Activated CD4-positive, alpha-beta memory T cell treated with anti-CD3 and anti-CD28 coated beads, Interleukin-2, amount 10 ng/mL, durations not matched to agents 7 days and 5 days (primary cell): ENCODE data around the gene MYO5C. TPM values are rescaled to one million over a fixed set of nuclear protein-coding genes. Genes with fewer than 3 reads are reported as not detected.
"Not testable (repeated sequence)": the region's sequence is repeated elsewhere in the genome, so short reads cannot be mapped to it uniquely, and the experiment has no call there.

Source experiments
- CTCF ChIA-PET: fragments of 350-600 bp; sonication (Branson Sonifier 250); formaldehyde crosslinking; loops from one replicate; lab custom pipeline; 2021; ENCODE audit warnings: antibody characterized with exemption, inconsistent platforms; lab: Charles Lee
- POLR2A ChIA-PET: fragments of 350-600 bp; sonication (Branson Sonifier 250); formaldehyde crosslinking; loops from one replicate; lab custom pipeline; 2021; ENCODE audit warnings: antibody characterized with exemption; lab: Charles Lee
- DNase-seq: peaks from one replicate; pipeline ENCODE4 v3.0.0-alpha.2; 2020
- H3K27ac Mint-ChIP-seq: one replicate; pipeline ENCODE4 v1.8.0; 2021; ENCODE audit warnings: mild to moderate bottlenecking, mixed read lengths
- H3K27me3 Mint-ChIP-seq: one replicate; pipeline ENCODE4 v1.8.0; 2021; ENCODE audit warnings: mixed read lengths
- H3K36me3 Mint-ChIP-seq: one replicate; pipeline ENCODE4 v1.8.0; 2021; ENCODE audit warnings: low read depth, mixed read lengths
- H3K4me1 Mint-ChIP-seq: one replicate; pipeline ENCODE4 v1.8.0; 2021; ENCODE audit warnings: mixed read lengths
- H3K4me3 Mint-ChIP-seq: one replicate; pipeline ENCODE4 v1.8.0; 2021; ENCODE audit warnings: mild to moderate bottlenecking, mixed read lengths
- H3K9me3 Mint-ChIP-seq: one replicate; pipeline ENCODE4 v1.8.0; 2021; ENCODE audit warnings: mixed read lengths
- total RNA-seq, 2 experiments: library from RNA; stranded (reverse); gene quantifications; one replicate each; pipeline ENCODE4 v1.2.3, GENCODE V29; 2021

The MYO5C gene
- total RNA-seq, 2 experiments from 2014 or later = 1.3 to 1.4 TPM

DNA sequence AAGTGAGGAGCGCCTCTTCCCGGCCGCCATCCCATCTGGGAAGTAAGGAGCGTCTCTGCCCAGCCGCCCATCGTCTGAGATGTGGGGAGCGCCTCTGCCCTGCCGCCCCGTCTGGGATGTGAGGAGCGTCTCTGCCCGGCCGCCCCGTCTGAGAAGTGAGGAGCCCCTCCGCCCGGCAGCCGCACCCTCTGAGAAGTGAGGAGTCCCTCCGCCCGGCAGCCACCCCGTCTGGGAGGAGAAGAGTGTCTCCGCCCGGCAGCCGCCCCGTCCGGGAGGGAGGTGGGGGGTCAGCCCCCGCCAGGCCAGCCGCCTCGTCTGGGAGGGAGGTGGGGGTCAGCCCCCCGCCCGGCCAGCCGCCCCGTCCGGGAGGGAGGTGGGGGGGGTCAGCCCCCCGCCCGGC, 9.7 kb downstream of the MYO5C start:
- H3K27me3 Mint-ChIP-seq, DNase-seq, CTCF ChIA-PET, H3K36me3 Mint-ChIP-seq, H3K9me3 Mint-ChIP-seq, POLR2A ChIA-PET, H3K4me3 Mint-ChIP-seq, H3K27ac Mint-ChIP-seq: not testable (repeated sequence)
- peaks cover 23% of the 10 kb centered on the region for H3K4me1 Mint-ChIP-seq

DNA sequence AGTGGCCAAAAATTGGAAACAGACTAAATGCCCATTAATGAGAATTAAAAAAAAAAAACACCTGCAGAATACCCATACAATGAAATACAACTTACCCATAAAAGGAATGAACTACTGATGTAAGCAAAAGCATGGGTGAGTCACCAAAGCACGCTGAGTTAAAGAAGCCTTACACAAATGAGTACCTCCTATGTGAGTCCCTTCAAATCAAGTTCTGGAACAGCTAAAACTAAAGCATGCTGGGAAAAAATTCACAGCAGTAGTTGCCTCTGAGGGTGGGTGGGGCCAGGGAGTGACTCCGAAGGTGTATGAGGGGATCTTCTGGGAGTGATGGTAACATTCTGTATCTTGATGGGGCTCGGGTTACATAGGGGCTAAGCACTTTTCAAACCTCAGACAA, 11.4 kb downstream of the MYO5C start:
- no peaks in the 10 kb centered on the region for H3K27me3 Mint-ChIP-seq
- H3K36me3 Mint-ChIP-seq = no peaks in the 10 kb centered on the region
- H3K27ac Mint-ChIP-seq = no peak overlapping the region
- no peak for DNase-seq
- H3K4me1 Mint-ChIP-seq = peaks cover 6% of the 10 kb centered on the region
- H3K9me3 Mint-ChIP-seq = no peaks in the 10 kb centered on the region
- CTCF ChIA-PET = no interaction called here
- H3K4me3 Mint-ChIP-seq = no peak overlapping the region
- POLR2A ChIA-PET = no interaction called here

DNA sequence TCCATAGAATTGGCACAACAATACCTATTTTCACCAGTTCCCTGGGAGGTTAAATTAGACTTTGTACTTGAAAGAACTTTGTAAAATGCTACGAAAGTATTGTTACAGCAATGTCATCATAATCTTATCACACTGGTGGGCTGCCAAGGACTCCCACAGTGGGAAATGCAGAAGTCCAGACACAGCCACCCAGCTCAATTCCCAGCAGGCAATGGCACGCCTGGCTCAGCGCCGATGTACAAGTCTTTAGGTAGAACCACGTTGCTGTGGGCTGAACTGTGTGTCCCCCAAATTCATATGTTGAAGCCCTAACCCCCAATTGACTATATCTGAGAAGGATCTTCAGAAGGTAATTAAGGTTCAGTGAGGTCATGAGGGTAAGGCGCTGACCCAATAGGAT, 12.3 kb downstream of the MYO5C start:
- DNase-seq = no peak
- Mint-ChIP-seq H3K27me3 (no peaks in the 10 kb centered on the region), H3K27ac (no peak overlapping the region), H3K4me1 (peaks cover 4% of the 10 kb centered on the region), H3K36me3 (no peaks in the 10 kb centered on the region), H3K4me3 (no peak overlapping the region), H3K9me3 (no peaks in the 10 kb centered on the region)
- ChIA-PET CTCF (no interaction called here), POLR2A (no interaction called here)

GRCh38 chr15:52282418-52282817, 13.2 kb downstream of the MYO5C start:
- CTCF ChIA-PET = no interaction called here
- peaks cover 4% of the 10 kb centered on the region for H3K4me1 Mint-ChIP-seq

DNA sequence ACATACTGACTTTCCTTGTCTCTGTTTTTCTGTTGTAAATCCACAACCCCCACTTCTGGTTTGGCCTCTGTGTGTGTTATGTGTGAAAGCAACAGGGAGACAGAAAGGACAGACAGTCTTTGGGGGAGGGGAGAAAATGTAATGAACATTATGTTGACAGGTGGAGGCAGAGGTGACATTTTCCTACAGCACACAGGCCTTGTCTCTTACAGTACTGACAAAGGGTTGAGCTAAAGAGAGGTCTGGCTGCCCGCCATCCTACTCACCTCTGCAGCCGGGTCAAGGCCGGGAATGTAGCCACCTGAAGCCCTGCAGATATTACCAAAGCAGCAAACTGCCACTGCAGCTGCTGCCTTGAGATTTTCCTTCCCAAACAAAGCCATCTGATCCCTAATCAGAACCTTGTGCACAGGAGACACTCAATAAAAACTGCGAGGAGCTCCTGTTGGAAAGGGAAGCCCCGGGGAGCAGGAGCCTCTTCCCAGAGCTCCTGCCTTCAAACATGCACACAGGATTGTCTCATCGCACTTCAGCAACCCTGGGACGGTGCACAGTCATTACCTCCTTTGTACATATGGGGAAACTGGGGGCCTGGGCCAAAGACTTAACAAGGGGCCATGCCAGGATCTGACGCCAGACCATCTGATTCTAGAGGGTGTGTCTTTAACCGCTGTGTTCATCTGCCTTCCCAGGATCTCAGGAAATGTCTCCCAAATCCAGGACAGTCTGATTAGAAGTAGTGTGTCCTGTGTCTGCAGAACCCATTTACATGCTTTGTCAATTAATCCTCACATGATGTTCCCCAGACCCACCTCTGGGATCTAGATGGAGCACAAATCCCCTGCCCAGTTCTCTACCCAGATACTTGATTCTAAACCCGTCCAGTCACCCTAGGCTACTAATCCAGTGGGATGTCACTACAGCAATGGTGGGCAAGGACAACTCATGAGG, 14.2 kb downstream of the MYO5C start:
- ChIA-PET CTCF (interaction anchor here (0.5 to 1.6 kb wide), 2 partner anchors 20 to 25 kb away, joined by 3 read pairs; no protein-coding TSS in a partner anchor), POLR2A (interaction anchor here (0.7 to 1.1 kb wide), 2 partner anchors 14 to 283 kb away, joined by 3 read pairs; no protein-coding TSS in a partner anchor)
- DNase-seq = no peak
- no peaks in the 10 kb centered on the region for H3K27me3 Mint-ChIP-seq
- no peak overlapping the region for H3K27ac Mint-ChIP-seq
- H3K36me3 Mint-ChIP-seq = no peaks in the 10 kb centered on the region
- no peaks in the 10 kb centered on the region for H3K9me3 Mint-ChIP-seq
- peaks cover 4% of the 10 kb centered on the region for H3K4me1 Mint-ChIP-seq
- no peak overlapping the region for H3K4me3 Mint-ChIP-seq

More at GRCh38 chr15:52282418-52282817, 13.2 kb downstream of the MYO5C start:
- Mint-ChIP-seq H3K36me3 (no peaks in the 10 kb centered on the region), H3K27ac (no peak overlapping the region), H3K9me3 (no peaks in the 10 kb centered on the region), H3K27me3 (no peaks in the 10 kb centered on the region), H3K4me3 (no peak overlapping the region)
- DNase-seq = no peak
- POLR2A ChIA-PET = interaction anchor here (0.7 kb wide), 1 partner anchor 13 kb away, joined by 3 read pairs; no protein-coding TSS in a partner anchor

DNA sequence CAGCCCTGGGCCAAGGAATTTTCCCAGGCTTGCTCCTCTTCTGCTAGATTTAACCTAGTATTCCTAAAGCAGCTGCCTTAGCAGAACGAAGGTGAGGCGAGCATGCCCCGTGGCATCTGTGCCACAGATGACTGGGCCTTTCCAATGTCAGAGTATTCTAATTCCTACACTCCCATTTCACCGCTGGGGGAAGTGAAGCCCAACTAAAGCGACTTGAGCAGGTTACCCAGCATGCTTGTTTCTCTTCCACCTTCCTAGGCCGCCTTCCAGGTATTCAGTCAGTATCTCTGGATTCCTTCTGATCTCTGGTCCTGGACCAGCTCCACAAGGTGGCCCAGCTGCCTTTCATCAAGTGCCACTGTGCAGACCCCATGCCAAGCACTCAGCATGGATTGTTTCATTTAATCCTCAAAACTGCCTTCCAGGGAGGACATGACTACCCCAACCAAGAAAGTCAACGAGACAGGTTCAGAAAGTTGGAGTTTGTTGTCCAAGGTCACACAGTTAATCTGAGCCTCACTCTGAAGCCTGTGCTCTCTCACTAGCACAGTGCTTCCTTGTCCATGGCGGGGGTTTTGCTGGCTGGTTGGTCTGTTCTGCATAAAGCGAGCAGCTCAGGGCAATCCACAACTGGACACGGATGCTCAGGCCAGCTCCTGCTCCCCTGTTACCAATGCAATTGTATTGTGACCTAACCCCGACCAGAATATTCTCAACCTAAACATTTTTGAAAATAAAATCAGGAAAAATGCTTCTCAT, 15.1 kb downstream of the MYO5C start:
- peaks cover 4% of the 10 kb centered on the region for H3K4me1 Mint-ChIP-seq
- no peak for DNase-seq
- H3K4me3 Mint-ChIP-seq = no peak overlapping the region
- CTCF ChIA-PET = interaction anchor here (1.6 kb wide), 1 partner anchor 19 kb away, joined by 3 read pairs; no protein-coding TSS in a partner anchor
- no peaks in the 10 kb centered on the region for H3K9me3 Mint-ChIP-seq
- POLR2A ChIA-PET = interaction anchor here (1.1 kb wide), 1 partner anchor 284 kb away, joined by 3 read pairs; no protein-coding TSS in a partner anchor
- H3K27me3 Mint-ChIP-seq = peaks cover 3% of the 10 kb centered on the region
- H3K27ac Mint-ChIP-seq = no peak overlapping the region
- no peaks in the 10 kb centered on the region for H3K36me3 Mint-ChIP-seq

- H3K4me1 Mint-ChIP-seq = no peaks in the 10 kb centered on the region
- H3K4me3 Mint-ChIP-seq = no peak overlapping the region
- H3K27ac Mint-ChIP-seq = no peak overlapping the region
These were observed 16.8 kb downstream of the MYO5C start for GRCh38 chr15:52278636-52279367.

DNA sequence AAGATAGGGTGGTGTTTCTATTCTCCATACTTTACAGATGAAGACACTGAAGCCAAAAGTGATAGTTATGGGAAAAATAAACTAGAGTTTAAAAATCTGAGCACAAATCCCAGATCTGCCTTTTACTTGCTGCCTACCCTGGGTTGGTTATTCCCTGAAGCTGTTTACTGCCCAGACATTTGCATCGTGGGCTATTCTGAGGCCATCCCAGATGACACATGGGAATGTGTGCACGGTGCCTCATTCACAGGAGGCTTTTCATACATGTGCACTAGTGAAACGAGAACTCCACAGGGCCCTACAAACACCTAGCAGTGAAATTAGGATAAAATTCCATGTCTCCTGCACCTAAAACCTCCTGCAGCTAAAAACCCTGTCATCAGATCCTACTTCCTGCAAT, 17.5 kb downstream of the MYO5C start:
- H3K9me3 Mint-ChIP-seq = no peaks in the 10 kb centered on the region
- H3K4me3 Mint-ChIP-seq = no peak overlapping the region
- H3K36me3 Mint-ChIP-seq = no peaks in the 10 kb centered on the region
- H3K27me3 Mint-ChIP-seq = peaks cover 12% of the 10 kb centered on the region
- ChIA-PET POLR2A (no interaction called here), CTCF (no interaction called here)
- H3K4me1 Mint-ChIP-seq = no peaks in the 10 kb centered on the region
- DNase-seq = no peak
- no peak overlapping the region for H3K27ac Mint-ChIP-seq

More at GRCh38 chr15:52278636-52279367, 16.8 kb downstream of the MYO5C start:
- ChIA-PET POLR2A (interaction anchor here (1.1 kb wide), 1 partner anchor 17 kb away, joined by 3 read pairs; the partner anchor contains the start of gene MYO5C), CTCF (no interaction called here)
- DNase-seq = no peak
- H3K36me3 Mint-ChIP-seq = no peaks in the 10 kb centered on the region
- peaks cover 9% of the 10 kb centered on the region for H3K27me3 Mint-ChIP-seq
- H3K9me3 Mint-ChIP-seq = no peaks in the 10 kb centered on the region

DNA sequence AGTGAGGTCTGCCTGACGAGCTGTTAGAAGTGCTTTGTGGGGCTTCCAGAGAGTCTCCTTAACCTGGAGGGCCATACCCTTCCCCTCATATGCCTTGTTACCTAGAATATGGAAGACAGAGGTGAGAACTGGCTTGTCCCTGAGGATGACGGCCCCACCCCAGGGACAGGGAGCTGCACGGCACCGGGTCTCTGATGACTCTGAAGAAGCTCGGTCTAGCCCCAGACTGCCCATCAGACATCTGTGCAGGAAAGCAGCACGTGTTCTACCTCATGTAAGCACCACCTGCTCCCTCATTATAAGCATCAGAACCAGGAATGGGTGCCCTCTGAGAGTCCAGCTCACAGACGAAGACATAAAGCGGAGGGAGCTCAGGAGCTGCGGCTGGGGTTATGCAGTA, 18.0 kb downstream of the MYO5C start:
- Mint-ChIP-seq H3K9me3 (no peaks in the 10 kb centered on the region), H3K4me3 (no peak overlapping the region), H3K4me1 (no peaks in the 10 kb centered on the region), H3K27me3 (peaks cover 13% of the 10 kb centered on the region), H3K36me3 (no peaks in the 10 kb centered on the region), H3K27ac (no peak overlapping the region)
- no peak for DNase-seq
- ChIA-PET CTCF (no interaction called here), POLR2A (no interaction called here)

DNA sequence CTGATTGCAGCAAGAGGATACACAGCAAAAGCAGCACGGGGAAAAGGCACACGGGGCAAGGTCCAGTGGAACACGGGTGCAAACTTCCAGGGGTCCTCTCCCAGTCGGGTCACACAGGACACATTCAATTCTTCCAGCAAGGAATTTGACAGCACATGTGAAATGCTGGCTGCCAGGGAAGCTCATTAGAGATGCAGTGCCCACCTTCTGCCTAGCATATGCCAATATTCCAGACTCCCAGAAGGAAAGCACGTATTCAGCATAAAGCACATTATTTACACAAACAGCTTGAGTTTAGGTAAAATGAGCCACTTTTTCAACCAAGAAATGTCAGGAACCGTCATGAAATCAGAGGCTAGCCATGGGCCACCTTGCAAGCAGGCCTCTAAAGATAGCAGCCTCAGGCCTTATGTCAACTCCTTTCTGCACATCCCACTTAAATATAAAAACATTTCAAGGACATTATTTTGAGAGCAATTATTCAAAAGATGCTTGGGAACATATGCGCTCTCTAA, 19.3 kb downstream of the MYO5C start:
- Mint-ChIP-seq H3K27me3 (peaks cover 15% of the 10 kb centered on the region), H3K4me1 (no peaks in the 10 kb centered on the region), H3K36me3 (no peaks in the 10 kb centered on the region), H3K27ac (no peak overlapping the region), H3K9me3 (no peaks in the 10 kb centered on the region), H3K4me3 (no peak overlapping the region)
- no peak for DNase-seq
- POLR2A ChIA-PET = no interaction called here
- CTCF ChIA-PET = interaction anchor here (1.2 kb wide), 1 partner anchor 14 kb away, joined by 3 read pairs; no protein-coding TSS in a partner anchor

DNA sequence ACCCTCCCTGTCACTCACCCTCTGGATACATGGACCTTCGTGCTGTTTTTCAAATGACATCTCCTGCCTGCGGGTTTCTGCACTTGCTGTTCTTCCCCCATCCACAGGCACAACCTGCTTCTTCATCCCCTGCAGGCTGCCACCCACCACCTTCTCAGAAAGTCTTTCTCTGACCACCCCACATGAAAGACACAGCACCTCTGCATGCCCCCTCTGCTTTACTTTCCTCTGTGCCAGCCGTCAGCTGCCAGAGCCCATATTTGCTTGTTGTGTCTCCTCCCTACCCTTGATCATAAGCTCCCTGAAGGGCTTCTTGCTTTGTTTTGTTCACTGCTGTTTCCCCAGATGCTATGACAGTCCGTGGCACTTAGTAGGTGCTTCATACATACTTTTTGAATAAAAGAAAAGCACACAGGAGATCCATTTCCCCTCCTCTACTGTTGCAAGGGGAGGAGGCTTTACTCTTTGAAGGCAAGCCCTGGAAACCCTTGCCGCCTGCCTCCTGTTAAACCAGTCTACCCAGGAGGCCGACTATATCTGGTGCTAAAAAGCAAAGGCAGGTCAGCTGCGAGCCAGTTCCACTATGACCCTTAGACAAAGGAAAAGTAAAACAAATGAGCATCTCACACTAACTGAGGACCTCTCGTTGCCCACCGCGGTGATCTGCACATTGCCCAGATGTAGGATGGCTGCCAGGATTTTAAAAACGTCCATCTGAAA, 31.9 kb downstream of the MYO5C start:
- Mint-ChIP-seq H3K27me3 (no peaks in the 10 kb centered on the region), H3K4me3 (no peak overlapping the region), H3K9me3 (no peaks in the 10 kb centered on the region), H3K27ac (peak overlapping the region; percentile 89), H3K4me1 (peaks cover 48% of the 10 kb centered on the region), H3K36me3 (peaks cover 19% of the 10 kb centered on the region)
- POLR2A ChIA-PET = no interaction called here
- CTCF ChIA-PET = no interaction called here
- no peak for DNase-seq
